Stimulated activated effector memory CD8-positive, alpha-beta T cell treated with anti-CD3 and anti-CD28 coated beads, Interleukin-12 subunit alpha, Interleukin-12 subunit beta, amount 100 ng/mL, for 72 hours (primary cell): ENCODE measurements around the gene BCR.

Experiments
- ATAC-seq: fragments of 150-1000 bp; cut with Tn5 transposase; 2 replicates; pipeline ENCODE4 v1.10.0; 2021
- DNase-seq, 2 donors: peaks; one replicate each; pipeline ENCODE4 v3.0.0; 2021 to 2022; ENCODE audit warnings: low spot score in 2 of 2
- H3K27ac Mint-ChIP-seq: one replicate; pipeline ENCODE4 v1.8.0; 2022; ENCODE audit warnings: mild to moderate bottlenecking, mixed read lengths
- H3K36me3 Mint-ChIP-seq: one replicate; pipeline ENCODE4 v1.8.0; 2022; ENCODE audit warnings: mild to moderate bottlenecking, mixed read lengths
- H3K4me1 Mint-ChIP-seq: one replicate; pipeline ENCODE4 v1.8.0; 2022; ENCODE audit warnings: mixed read lengths
- H3K4me3 Mint-ChIP-seq: one replicate; pipeline ENCODE4 v1.8.0; 2022; ENCODE audit warnings: mild to moderate bottlenecking, mixed read lengths
- H3K9me3 Mint-ChIP-seq: one replicate; pipeline ENCODE4 v1.8.0; 2022; ENCODE audit warnings: mixed read lengths

The BCR gene

DNA sequence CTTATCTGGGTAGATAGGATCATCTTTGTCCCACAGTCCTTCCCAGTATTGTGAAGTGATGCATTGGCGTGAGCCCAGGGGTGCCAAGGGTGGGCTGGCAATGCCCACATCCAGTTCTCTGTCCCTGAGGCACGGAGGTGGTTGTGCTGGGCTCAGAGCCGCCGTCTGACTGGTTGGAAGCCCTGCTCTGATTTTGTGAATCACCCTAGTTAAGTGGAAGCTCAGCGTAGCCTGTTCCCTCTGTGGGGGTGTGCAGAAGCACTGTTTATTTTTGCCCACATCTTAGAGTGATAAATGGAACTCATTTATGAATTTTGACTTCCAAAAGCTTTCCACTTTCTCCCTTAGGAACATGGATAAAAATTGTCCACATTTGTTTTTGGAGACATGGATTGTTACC lies 13.6 kb downstream of the BCR start:
- Mint-ChIP-seq H3K36me3 (peaks cover 21% of the 10 kb centered on the region), H3K9me3 (no peaks in the 10 kb centered on the region), H3K4me1 (peaks cover 49% of the 10 kb centered on the region), H3K4me3 (no peak overlapping the region), H3K27ac (no peak overlapping the region)
- ATAC-seq = no peak
- no peak for DNase-seq

DNA sequence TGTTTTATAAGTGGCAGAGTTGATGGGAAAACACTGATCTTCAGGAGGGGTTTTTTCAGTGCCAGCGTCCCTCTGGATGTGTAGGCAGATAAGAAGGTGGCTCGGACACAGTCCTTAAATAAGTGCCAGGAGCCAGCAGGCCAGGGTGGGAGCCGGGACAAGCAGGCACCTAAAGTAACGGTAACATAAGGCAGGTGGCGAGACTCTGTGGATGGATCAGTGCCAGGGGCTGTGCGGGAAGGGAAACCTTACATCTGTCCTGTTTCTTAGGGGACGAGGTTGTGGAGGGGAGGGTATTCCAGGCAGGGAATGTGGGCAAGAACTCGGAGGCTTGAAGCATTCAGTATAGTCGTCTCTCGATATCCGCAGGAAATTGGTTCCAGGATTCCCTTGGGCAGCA lies 15.9 kb downstream of the BCR start:
- Mint-ChIP-seq H3K36me3 (peaks cover 19% of the 10 kb centered on the region), H3K9me3 (no peaks in the 10 kb centered on the region), H3K27ac (peak overlapping the region; percentile 45), H3K4me3 (no peak overlapping the region), H3K4me1 (peaks cover 52% of the 10 kb centered on the region)
- no peak for DNase-seq
- ATAC-seq = no peak

DNA sequence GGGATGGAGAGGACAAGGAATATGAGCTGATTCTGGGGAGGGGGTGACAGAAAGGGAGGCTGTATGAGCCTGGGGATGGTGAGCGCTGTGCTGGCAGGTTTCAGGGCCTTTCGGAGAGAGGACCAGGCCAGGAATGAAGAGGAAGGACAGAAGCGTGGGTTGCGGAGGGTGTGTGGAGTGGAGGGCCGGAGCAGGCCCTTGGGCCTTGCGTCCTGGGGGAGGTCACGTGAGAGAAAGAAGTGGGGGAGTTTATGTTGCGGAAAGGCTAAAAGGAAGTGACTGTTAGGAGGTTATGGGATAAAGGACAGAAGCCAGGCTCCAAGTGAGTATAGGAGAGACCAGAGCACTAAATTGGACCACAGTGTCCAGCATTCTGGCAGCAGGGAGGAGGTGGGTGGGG lies 17.5 kb downstream of the BCR start:
- Mint-ChIP-seq H3K4me1 (peaks cover 49% of the 10 kb centered on the region), H3K36me3 (peaks cover 14% of the 10 kb centered on the region), H3K9me3 (no peaks in the 10 kb centered on the region), H3K4me3 (no peak overlapping the region), H3K27ac (peak overlapping the region; percentile 77)
- DNase-seq (no peak), ATAC-seq (no peak)

DNA sequence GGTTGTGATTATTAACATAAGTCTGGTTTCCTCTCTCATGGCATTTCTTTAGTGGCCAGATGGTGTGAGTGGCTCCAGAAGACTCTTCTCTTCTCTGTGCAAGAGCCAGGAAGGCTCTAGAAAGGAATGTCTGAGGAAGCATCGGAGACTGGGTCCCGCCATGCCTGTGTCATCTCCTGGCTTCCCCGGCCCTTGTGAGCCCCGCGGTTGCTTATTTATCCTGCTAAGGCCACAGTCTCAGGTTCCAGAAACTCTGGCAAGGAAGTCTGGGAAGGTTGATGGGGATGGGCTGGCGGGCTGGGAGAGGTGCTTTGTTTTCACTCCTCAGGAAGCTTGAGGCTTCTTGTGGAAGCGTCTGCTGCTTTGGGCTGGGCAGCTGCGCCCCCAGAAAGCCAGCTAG lies 18.9 kb downstream of the BCR start:
- no peak overlapping the region for H3K27ac Mint-ChIP-seq
- H3K4me3 Mint-ChIP-seq = no peak overlapping the region
- H3K4me1 Mint-ChIP-seq = peaks cover 48% of the 10 kb centered on the region
- peaks cover 20% of the 10 kb centered on the region for H3K36me3 Mint-ChIP-seq
- ATAC-seq = no peak
- DNase-seq = no peak
- H3K9me3 Mint-ChIP-seq = no peaks in the 10 kb centered on the region

DNA sequence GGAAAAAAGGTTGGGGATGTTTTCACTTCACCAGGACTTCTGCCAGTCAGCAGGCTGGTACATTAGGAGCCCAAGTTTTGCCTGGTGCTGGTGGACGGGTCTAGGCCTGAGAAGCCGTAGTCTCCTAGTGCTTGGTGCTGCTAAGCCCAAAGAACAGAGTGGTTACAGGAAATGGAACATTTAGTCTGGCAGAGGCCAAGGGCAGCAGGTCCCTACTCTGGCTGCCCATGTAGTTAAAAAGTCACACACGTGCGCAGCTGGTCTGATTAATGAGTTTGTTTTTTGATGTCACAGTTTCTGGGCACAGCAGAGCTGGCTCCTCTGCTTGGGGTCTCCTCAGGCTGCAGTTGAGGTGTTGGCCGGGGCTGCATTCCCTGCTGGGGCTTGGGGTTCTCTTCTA lies 20.6 kb downstream of the BCR start:
- Mint-ChIP-seq H3K4me3 (no peak overlapping the region), H3K9me3 (no peaks in the 10 kb centered on the region), H3K27ac (peak overlapping the region; percentile 77), H3K36me3 (peaks cover 20% of the 10 kb centered on the region), H3K4me1 (peaks cover 48% of the 10 kb centered on the region)
- ATAC-seq (no peak), DNase-seq (no peak)

DNA sequence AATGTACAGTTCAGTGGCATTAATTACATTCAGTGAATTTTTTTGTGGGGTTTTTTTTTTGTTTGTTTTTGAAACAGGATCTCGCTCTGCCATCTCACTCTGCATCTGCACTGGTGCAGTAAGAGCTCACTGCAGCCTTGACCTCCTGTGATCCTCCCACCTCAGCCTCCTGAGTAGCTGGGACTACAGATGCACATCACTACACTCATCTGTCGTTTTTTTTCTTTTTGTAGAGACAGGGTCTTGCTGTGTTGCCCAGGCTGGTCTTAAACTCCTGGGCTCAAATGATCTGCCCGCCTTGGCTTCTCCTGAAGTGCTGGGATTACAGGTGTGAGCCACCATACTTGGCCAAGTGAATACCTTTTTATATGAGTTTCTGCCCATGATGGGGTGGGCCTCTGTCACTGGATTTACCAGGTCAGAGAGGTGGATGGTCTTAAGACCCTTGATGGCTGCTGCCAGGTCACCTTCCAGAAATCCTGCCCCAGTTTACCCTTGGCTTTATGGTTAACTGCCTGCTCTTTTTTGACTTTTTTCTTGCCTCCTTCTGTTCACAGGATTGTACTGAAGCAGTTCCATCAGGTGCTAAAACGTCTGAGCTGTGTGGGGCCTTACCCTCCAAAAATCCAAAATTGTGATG lies 22.6 kb downstream of the BCR start:
- peak overlapping the region; percentile 32 for H3K27ac Mint-ChIP-seq

DNA sequence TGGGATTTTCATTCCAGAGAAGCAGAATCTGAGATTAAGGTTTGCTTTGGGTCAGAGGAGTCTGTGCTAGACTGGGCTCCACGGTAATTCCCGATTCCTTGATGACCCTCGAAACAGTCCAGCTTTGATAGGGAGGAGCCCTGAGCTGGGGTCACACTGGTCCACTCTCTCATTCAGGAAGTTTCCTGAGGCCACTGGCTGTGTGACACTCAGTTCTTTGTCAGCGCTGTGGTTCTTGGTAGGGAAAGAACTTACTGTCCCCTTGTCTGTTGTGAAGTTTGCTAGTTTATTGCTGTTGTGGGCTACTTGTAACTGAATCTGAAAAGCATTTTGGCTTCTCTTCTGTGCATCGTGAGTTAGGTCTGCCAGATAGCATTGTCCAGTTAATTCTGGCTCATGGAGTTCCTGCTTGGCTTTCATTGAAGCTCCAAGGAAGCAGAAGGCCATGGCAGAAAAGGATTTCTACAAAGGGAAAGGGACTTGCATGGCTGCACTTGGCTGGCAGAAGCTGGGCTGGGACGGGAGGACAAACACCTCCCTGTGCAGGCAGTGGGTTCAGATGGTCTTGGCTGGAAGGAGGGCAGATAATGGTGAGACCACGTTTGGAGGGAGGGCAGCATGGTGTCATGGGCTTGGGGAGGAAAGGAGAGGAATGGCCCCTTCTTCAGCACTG lies 23.3 kb downstream of the BCR start:
- peaks cover 47% of the 10 kb centered on the region for H3K4me1 Mint-ChIP-seq
- no peaks in the 10 kb centered on the region for H3K9me3 Mint-ChIP-seq
- no peak overlapping the region for H3K4me3 Mint-ChIP-seq
- H3K36me3 Mint-ChIP-seq = peaks cover 20% of the 10 kb centered on the region
- DNase-seq (no peak), ATAC-seq (no peak)
- H3K27ac Mint-ChIP-seq = peak overlapping the region; percentile 32

More for the DNA sequence above, 22.6 kb downstream of the BCR start:
- DNase-seq (no peak), ATAC-seq (no peak)
- H3K4me3 Mint-ChIP-seq = no peak overlapping the region
- no peaks in the 10 kb centered on the region for H3K9me3 Mint-ChIP-seq
- H3K4me1 Mint-ChIP-seq = peaks cover 52% of the 10 kb centered on the region
- peaks cover 20% of the 10 kb centered on the region for H3K36me3 Mint-ChIP-seq

DNA sequence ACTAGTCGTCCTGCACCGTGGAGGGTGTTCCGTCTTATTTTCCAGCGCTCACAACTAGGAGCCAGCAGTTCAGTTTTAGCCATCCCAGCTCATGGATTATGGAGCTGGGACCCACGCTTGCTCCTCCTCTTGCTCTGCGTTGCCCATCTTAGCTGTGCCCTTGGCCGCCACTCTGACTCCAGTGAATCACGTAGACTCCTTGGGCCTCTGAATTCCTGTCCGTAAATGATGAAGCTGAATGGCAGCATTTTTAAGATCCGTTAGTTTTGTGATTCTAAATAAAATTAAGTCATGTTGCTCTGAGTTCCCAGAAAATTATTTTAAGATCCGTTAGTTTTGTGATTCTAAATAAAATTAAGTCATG lies 23.8 kb downstream of the BCR start:
- no peaks in the 10 kb centered on the region for H3K9me3 Mint-ChIP-seq
- ATAC-seq = no peak
- H3K36me3 Mint-ChIP-seq = peaks cover 16% of the 10 kb centered on the region
- H3K27ac Mint-ChIP-seq = peak overlapping the region; percentile 23
- no peak for DNase-seq
- H3K4me3 Mint-ChIP-seq = no peak overlapping the region
- H3K4me1 Mint-ChIP-seq = peaks cover 46% of the 10 kb centered on the region

DNA sequence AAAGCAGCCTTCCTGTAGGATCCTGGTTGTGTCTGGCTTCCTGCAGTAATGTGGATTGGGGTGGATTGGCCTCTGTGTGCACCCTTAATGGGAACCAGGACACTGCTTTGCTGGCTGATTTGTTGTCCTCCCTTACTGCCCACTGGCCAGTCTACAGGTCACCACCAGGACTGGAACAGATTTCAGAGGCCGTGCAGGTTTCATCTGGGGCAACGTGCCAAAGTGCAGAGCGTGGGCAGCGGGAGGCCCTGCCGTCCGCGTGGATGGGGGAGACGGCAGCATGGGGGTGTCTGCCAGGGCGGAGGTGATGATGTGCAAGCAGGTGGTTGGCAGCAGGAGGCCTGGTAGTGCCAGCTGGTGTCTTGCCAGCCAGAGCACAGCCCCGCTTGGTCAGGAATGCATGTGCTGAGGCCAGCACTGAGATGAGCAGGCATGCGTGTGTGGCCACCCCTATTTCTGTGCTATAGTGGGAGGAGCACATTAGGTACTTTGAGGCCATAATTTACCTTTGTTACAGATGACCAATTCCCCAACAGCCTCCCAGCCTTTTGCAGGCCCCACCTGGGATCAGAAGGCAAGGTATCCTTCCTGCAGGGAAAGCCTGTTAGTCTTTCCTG lies 24.3 kb downstream of the BCR start:
- Mint-ChIP-seq H3K36me3 (peaks cover 10% of the 10 kb centered on the region), H3K27ac (peak overlapping the region; percentile 23), H3K9me3 (no peaks in the 10 kb centered on the region), H3K4me1 (peaks cover 46% of the 10 kb centered on the region), H3K4me3 (no peak overlapping the region)
- DNase-seq (no peak), ATAC-seq (no peak)

DNA sequence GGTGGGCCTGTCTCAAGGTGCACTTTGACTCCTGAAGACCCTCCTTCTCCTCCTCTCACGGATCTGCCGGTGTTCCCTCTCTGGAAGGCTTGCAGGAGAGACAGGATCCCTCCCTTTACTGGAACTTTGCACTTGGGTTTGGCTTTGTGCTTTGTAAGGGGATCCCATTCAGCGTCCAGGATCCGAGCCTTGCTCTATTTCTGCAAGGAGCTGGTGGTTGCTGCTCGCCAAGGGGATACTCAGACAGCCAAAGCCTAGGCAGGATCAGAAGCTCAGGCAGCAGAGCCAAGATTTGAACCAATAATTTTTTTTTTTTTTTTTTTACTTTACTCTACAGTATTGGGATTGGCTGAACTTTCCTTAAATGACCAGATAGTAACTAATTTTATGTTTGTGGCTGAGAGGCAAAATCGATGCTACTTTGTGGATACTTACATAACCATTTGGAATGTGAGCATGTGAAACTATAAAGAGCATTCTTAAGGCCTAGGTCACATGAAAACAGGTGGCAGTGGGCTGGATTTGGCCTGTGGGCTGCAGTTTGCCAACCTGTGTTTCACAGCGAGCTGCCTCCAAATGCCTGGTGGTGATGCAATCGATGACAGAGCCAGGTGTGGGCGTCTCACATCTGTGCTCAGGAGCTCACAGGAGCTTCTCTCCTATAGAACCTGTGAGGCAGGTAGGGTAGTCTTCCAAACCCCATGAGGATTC lies 25.2 kb downstream of the BCR start:
- Mint-ChIP-seq H3K27ac (no peak overlapping the region), H3K9me3 (no peaks in the 10 kb centered on the region), H3K4me3 (no peak overlapping the region), H3K36me3 (peaks cover 6% of the 10 kb centered on the region), H3K4me1 (peaks cover 46% of the 10 kb centered on the region)
- no peak for ATAC-seq
- DNase-seq = no peak

DNA sequence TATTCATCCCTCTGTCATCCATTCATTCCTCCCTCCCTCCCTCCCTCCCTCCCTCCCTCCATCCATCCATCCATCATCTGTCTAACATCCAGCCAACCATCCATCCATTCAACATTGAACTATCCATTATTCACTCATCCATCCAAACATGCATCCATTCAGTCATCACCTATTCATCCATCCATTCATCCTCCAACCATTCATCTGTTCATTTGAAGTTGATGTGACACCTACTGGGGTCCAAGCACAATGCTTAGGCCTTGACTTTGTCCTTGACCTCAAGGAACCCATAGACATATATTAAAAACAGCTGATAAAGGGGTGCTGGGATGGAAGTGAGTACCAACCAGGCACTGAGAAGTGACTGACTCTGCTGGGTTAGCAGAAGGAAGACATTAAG lies 26.6 kb downstream of the BCR start:
- DNase-seq (no peak), ATAC-seq (no peak)
- Mint-ChIP-seq H3K36me3 (peaks cover 6% of the 10 kb centered on the region), H3K9me3 (no peaks in the 10 kb centered on the region), H3K27ac (peak overlapping the region; percentile 4), H3K4me3 (no peak overlapping the region), H3K4me1 (peaks cover 36% of the 10 kb centered on the region)

DNA sequence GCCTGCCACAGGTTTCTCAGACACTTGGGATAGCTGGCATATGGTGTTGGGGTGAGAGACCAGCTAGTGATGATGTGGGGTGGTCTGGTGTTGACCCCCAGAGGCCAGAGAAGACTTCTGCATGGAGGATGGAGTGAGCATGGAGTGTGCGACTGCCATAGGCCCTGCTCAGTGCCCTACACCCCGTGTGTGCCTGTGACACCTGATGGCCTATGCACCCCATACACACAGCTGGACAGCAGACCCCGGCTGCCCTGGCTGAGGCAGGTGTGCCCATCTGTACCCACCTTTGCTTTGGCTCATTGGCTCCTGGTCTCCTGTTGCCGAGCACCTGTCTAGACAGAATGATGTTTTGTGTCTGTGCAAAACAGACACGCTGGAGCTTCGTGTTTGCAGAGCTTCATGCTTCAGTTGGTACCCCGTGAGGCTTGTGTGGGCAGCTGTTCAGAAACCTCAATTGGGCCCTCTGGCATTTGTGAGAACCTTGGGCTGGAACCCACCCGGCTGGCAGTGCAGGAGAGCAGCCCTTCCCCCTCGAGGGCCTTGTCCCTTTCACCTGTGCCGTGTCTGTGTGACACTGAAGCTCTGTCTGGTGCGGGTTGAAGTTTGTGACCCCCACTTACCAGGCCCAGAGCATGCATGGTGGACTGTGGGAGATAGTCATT lies 27.6 kb downstream of the BCR start:
- ATAC-seq = no peak
- no peak for DNase-seq
- Mint-ChIP-seq H3K36me3 (peaks cover 6% of the 10 kb centered on the region), H3K4me1 (peaks cover 35% of the 10 kb centered on the region), H3K27ac (peak overlapping the region; percentile 4), H3K4me3 (no peak overlapping the region), H3K9me3 (no peaks in the 10 kb centered on the region)

DNA sequence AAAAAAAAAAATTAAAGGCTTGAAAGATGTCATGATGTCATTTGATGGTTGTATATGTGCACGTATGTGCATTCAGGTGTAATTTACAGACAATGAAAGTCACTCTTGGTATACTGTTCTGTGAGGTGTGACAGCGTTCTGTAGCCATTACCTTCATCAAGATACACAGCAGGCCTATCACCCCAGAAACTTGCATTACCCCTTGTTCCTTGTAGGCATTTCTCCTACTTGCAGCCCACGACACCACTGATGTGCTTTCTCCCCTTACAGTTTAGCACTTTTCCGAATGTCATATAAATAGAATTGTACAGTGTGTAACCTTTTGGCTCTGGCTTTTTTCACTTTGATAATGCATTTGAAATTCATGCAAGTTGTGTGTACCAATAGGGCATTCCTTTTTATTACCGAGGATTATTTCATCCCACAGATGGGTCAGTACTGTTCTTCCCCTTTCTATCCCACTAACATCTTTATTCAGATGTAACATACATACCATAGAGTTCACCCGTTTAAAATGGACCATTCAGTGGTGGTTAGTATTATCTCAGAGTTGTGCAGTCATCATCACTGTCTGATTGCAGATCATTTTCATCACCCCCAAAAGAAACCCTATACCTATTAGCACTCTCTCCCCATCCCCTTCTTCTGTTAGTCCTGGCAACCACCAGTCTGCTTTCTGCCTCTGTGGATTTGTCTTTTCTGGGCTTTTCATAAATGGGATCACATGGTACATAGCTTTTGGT lies 30.3 kb downstream of the BCR start:
- no peak overlapping the region for H3K4me3 Mint-ChIP-seq
- no peak for DNase-seq
- no peaks in the 10 kb centered on the region for H3K9me3 Mint-ChIP-seq
- no peaks in the 10 kb centered on the region for H3K36me3 Mint-ChIP-seq
- H3K4me1 Mint-ChIP-seq = peaks cover 51% of the 10 kb centered on the region
- H3K27ac Mint-ChIP-seq = no peak overlapping the region
- no peak for ATAC-seq

DNA sequence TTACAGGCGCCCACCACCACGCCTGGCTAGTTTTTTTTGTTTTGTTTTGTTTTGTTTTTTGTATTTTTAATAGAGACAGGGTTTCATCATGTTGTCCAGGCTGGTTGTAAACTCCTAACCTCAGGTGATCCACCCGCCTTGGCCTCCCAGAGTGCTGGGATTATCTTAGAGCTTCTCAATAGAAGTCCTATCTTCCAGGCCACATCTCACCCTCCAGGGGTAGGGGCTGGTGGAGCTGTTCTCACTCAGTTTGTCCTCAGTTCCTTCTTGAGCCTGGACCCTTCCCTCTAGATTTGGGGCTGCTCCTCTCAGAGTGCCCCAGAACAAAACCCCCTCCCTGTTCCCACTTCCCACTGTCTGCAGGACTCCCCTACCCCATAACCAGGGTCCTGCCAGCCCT lies 31.3 kb downstream of the BCR start:
- Mint-ChIP-seq H3K9me3 (no peaks in the 10 kb centered on the region), H3K4me3 (no peak overlapping the region), H3K4me1 (peaks cover 58% of the 10 kb centered on the region), H3K36me3 (peaks cover 2% of the 10 kb centered on the region), H3K27ac (peak overlapping the region; percentile 92)
- ATAC-seq (no peak), DNase-seq (no peak)
